ENCODE results near the gene ZNF845.

ZNF845 gene

DNA sequence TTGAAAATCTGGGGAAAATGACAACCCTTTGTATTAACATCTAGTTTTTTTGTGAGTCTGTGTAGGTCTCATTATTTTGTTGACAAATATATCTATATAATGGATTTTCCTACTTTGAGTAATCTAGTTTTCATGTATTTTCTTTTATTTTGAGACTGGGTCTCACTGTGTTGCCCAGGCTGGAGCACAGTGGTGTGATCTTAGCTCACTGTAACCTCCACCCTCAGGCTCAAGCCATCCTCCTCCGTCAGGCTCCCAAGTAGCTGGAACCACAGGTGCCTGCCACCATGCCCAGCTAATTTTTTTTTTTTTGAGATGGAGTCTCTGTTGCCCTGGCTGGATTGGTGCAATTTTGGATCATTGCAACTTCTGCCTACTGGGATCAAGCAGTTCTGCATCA, 41.2 kb downstream of the ZNF845 start:
- no peak for TF ChIP-seq CTCF (IDR thresholded peaks at IDR 0.05; ENCODE audit: borderline replicate concordance, control extremely low read depth, extremely low read depth, insufficient read depth, missing control alignments)
- no peak for DNase-seq (ENCODE audit: low spot score)
- in situ Hi-C loops (cut with MboI; ENCODE audit: low sequenced_read_pairs, unreplicated experiment): no loop called here

DNA sequence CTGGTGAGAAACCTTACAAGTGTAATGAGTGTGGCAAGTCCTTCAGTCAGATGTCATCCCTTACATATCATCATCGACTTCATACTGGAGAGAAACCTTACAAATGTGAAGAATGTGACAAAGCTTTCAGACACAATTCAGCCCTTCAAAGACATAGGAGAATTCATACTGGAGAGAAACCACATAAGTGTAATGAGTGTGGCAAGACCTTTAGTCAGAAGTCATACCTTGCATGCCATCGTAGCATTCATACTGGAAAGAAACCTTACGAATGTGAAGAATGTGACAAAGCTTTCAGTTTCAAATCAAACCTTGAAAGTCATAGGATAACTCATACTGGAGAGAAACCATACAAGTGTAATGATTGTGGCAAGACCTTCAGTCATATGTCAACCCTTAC, 47.8 kb downstream of the ZNF845 start:
- TF ChIP-seq CTCF (IDR thresholded peaks at IDR 0.05; ENCODE audit: borderline replicate concordance, control extremely low read depth, extremely low read depth, insufficient read depth, missing control alignments): no peak
- no peak for DNase-seq (ENCODE audit: low spot score)
- in situ Hi-C loops (cut with MboI; ENCODE audit: low sequenced_read_pairs, unreplicated experiment): no loop called here

- in situ Hi-C loops (cut with MboI; ENCODE audit: low sequenced_read_pairs, unreplicated experiment): no loop called here
- no peak for DNase-seq (ENCODE audit: low spot score)
- no peak for TF ChIP-seq CTCF (IDR thresholded peaks at IDR 0.05; ENCODE audit: borderline replicate concordance, control extremely low read depth, extremely low read depth, insufficient read depth, missing control alignments)
These were observed 54.6 kb downstream of the ZNF845 start for GRCh38 chr19:53388168-53388567.

- in situ Hi-C loops (cut with MboI; ENCODE audit: low sequenced_read_pairs, unreplicated experiment): no loop called here
- no peak for TF ChIP-seq CTCF (IDR thresholded peaks at IDR 0.05; ENCODE audit: borderline replicate concordance, control extremely low read depth, extremely low read depth, insufficient read depth, missing control alignments)
- no peak for DNase-seq (ENCODE audit: low spot score)
These were observed 55.4 kb downstream of the ZNF845 start for GRCh38 chr19:53388904-53389303.

GRCh38 chr19:53389571-53389970, 56.0 kb downstream of the ZNF845 start:
- no peak for DNase-seq (ENCODE audit: low spot score)
- in situ Hi-C loops (cut with MboI; ENCODE audit: low sequenced_read_pairs, unreplicated experiment): no loop called here
- no peak for TF ChIP-seq CTCF (IDR thresholded peaks at IDR 0.05; ENCODE audit: borderline replicate concordance, control extremely low read depth, extremely low read depth, insufficient read depth, missing control alignments)

- DNase-seq (ENCODE audit: low spot score): no peak
- TF ChIP-seq CTCF (IDR thresholded peaks at IDR 0.05; ENCODE audit: borderline replicate concordance, control extremely low read depth, extremely low read depth, insufficient read depth, missing control alignments): no peak
- in situ Hi-C loops (cut with MboI; ENCODE audit: low sequenced_read_pairs, unreplicated experiment): no loop called here
These were observed 56.4 kb downstream of the ZNF845 start for GRCh38 chr19:53389978-53390377.

DNA sequence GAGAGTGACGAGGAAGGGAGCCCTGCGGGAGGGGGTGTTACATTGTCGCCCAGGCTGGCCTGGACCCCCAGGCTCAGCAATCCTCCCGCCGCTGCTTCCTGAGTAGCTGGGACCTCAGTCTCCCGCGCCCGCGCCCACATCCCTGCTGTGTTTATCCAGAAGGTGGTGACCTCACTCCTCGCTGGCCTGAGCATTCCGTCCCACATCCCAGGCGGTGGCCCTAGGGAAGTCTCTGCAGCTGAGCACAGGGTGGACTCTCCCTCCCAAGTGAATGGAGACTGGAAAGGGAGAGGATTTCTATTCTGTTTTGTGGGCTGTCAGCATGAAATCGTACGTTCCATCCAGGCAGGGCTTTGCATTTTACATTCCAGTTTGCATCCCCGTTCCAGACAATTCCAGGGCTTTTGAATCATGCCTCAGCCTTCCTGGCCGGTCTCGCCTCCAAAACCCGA, 61.0 kb downstream of the ZNF845 start:
- DNase-seq (ENCODE audit: low spot score): no peak
- no peak for TF ChIP-seq CTCF (IDR thresholded peaks at IDR 0.05; ENCODE audit: borderline replicate concordance, control extremely low read depth, extremely low read depth, insufficient read depth, missing control alignments)
- in situ Hi-C loops (cut with MboI; ENCODE audit: low sequenced_read_pairs, unreplicated experiment): no loop called here
